GM19328 (cell line): ENCODE results near the gene GLTP.
A peak's percentile ranks its signal among the peaks of the same experiment; 100 is the strongest.
"Not testable (repeated sequence)": the region's sequence is repeated elsewhere in the genome, so short reads cannot be mapped to it uniquely, and the experiment has no call there.

ENCODE experiments used
- ATAC-seq: cut with Tn5 transposase; IDR thresholded peaks from one replicate; pipeline ENCODE4 v1.9.1; 2021; ENCODE audit warnings: mild to moderate bottlenecking, moderate library complexity; ENCODE audit not compliant: unreplicated experiment

GLTP gene

DNA sequence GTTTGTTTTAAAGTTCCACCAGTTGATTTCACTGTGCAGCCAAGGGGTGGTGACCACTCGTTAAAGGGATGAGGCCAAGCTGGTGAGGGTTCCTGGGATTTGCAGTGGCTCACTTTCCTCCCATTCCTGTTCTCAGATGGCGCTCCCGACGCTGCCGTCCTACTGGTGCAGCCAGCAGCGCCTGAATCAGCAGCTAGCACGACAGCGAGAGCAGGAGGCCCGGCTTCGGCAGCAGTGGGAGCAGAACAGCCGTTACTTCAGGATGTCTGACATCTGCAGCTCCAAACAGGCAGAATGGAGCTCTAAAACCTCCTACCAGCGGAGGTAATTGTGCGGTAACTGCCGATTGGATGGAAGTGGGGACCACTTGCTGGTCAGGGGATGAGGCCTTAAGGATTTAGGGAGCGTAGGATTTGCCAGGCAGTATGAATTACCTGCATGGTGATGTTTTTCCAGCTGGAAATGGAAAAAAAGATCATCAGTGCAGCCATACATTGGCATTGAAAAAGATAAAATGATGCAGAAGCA is 22.6 kb upstream of the GLTP start:
- no peak for ATAC-seq

DNA sequence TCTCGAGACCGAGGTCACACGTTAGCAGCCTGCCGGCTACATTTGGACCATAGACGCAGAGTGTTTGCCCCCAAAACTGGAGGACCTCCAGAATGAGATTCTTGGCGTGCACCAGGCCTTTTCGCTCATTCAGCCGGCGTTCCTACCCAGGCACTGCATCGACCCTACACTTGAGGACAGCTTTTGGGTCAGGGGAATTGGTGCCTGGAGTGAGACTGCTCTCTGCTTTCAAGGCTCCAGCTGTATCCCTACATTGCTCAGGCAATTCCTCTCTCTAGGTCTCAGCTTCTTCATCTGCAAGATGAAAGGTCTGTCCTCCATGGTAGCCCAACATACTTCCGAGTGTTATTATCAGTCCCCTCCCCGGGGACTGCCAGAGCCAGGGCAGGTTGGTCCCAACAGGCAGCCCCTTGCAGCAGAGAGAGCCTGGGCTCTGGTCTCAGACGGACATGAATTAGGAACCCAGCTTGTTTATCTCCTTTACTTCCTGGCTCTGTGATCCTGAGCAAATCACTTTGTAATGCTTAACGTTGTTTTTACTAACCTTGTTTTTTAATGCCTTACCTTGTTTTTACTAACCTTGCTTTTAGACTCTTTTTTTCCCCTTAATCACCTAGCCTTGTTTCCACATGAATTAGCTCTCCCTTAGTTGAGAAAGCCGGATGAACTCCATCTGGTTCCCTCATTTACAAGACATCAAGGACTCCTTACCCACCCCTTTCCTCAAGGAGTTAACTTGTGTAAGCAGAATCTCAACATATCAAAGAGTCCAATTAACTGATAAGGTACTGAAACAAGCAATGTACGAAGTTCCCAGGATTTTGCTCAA is 20.6 kb upstream of the GLTP start:
- ATAC-seq, result peak; percentile 8

DNA sequence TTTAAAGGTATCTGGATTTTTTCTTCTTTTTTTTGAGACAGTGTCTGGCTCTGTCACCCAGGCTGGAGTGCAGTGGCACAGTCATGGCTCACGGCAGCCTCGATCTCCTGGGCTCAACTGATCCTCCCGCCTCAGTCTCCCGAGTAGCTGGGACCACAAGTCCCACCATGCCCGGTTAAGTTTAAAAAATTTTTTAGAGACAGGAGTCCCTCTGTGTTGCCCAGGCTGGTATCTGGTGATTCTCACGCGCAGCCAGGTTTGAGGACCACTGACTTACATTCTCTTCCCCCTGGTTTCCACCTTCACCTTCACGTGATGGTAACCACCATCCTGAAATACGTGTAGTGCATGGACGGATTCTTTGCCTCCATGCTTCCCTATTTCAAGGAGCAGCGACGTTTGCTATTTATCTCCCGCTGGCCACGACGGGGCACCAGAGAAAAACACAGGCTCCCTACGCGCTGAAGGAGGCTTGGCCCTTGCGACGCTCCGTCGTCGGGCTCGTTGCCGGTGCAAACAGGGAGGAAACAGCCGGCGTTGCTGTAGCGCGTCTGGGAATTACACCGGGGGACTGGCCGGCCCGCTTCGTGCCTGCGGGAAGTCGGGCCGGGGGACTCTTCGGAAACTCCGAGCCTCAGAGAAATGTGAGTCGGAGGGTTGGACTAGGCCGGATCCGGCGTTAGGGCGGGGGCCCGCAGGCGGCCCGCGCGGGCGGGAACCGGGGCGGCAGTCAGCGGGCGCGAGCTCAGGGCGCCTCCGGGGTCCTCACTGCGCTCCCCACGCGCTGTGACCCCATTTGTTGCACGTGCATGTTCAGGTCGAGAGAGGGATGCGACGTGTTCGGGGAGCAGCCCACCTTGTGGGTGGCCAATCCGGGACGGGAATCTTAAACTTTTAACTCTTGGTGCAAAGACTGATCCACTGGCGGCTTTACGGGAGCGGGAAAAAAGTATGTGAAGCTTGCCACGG is 19.7 kb upstream of the GLTP start, which contains the start of gene TCHP:
TCHP (plus strand) TSS at position 492 of the 969 bp plus-strand sequence. CDS start 2,753 bp downstream, outside the sequence.
- peak; percentile 69 for ATAC-seq

DNA sequence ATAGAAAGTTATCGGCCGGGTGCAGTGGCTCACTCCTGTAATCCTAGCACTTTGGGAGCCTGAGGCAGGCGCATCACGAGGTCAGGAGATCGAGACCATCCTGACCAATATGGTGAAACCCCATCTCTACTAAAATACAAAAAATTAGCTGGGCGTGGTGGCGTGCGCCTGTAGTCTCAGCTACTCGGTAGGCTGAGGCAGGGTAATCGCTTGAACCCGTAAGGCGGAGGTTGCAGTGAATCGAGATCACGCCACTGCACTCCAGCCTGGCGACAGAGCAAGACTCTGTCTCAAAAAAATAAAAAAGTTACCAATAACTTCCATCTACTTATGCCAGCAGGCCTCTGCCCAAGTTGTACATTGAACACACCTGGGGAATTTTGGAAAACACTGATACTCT is 19.0 kb upstream of the GLTP start:
- ATAC-seq, result not testable (repeated sequence)

DNA sequence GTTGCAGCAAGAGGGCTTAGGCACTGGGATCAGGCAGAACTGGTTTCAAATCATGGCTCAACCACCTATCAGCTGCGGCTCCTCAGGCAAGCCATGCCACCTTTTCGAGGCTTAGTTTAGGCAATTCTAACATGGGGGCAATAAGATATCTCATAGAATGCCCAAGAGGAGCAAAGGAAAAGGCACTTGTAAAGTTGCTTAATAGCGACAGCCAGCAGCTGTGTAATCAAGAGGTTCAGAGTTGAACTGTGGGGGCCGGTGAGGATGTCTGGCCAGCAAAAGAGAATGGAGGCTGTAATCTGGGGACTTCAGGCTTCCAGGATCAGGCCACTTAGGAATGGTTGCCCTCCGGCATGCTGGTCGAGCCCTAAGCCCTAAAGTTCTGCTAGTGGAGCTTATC is 16.7 kb upstream of the GLTP start:
- no peak for ATAC-seq

DNA sequence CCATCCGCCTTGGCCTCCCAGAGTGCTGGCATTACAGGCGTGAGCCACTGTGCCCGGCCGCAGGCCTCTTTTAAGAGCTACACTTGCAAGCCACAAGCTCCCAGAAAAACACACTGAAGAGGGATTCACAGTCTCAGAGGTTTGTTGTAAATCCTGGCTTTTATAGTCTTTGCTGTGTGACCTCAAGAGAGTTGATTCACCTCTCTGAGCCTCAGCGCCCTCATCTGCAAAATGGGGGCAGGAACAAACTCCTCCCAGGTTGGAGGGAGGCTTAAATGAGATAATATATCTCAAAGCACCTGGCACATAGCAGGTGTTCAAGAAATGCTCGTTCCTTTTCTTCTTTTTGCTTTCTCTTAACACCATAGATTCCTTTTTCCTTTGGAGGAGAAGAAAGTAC is 15.8 kb upstream of the GLTP start:
- ATAC-seq, result no peak

DNA sequence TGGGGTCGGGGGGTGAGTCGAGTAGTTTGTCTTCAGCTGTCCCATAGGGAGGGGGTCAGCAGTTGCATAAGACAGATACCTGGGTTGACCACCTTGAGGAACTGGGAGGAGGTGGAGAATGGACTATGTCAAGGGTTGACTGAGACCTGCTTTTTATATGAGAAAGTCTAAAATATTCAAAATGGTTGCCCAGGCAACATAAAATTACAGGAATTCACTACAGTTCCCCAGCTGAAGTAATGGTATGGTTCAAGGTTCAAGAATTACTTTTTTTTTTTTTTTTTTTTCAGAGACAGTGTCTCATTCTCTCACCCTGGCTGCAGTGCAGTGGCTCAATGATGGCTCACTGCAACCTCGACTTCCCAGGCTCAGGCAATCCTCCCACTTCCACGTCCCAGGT is 14.6 kb upstream of the GLTP start:
- no peak for ATAC-seq

DNA sequence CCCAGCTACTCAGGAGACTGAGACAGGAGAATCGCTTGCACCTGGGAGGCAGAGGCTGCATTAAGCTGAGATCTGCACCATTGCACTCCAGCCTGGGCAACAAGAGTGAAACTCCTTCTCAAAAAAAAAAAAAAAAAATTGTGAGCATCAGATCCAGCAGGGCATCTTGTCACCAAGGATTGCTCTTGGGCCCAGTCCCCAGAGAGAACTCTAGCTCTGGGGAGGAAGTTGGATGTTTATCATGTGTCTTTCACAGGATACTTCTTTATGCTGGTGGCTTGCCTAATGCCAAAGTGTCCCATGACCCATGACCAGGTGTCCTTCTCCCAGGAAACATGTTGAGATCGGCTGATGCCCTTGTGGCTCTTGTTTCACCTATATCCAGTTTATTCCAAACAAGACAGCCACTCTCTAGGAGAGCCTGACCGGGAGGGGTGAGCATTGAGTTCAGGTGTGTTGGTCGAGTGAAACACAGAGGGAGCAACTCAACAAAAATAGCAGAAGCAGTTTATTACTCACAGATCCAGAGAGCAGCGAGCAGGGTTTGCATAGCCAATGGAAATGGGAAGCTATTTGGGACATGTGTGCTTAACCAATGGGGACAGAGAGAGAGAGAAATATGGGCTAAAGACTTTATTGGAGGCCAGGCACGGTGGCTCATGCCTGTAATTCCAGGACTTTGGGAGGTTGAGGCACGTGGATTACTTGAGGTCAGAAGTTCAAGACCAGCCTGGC is 13.1 kb upstream of the GLTP start:
- no peak for ATAC-seq

DNA sequence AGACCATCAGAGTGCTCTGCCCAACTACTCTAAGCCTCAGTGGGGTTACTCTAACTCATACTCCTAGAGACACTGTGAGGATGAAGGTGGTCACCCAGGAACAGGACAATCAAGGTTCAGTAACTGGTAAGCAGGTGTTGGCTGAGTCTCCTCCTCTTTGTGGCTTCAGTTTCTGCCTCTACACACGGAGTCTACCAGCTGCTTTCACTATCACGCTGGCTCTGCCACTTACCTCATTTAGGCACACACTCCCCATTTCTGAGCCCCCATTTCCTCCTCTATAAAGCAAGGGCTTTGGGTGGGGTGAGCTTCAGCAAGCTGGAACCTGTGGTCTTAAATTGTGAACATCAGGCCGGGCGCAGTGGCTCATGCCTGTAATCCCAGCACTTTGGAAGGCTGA is 12.4 kb upstream of the GLTP start:
- ATAC-seq, result no peak

DNA sequence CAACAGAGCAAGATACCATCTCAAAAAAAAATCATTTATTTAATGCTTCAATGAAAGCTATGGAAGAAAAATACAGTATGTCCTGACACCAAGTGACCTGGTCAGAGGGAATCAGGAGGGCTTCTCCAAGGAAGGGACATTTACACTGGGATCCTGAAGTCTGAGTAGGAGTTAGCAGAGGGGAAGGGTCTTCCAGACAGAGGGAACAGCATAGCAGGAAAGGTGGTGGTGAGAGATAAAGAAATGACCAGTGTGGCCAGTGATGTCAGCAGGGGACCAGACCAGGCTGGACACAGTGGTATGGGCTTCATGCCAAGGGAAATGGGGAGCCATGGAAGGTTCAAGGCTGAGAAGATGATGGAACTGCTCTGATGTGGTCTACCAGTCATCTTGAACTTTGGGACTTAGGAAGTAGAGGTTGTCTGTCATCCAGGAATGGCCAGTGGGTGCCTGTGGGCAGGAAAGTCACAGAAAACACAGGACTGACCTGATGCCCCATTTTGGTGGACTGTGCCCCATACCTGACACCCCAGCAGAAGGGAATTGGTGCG is 11.9 kb upstream of the GLTP start:
- no peak for ATAC-seq

DNA sequence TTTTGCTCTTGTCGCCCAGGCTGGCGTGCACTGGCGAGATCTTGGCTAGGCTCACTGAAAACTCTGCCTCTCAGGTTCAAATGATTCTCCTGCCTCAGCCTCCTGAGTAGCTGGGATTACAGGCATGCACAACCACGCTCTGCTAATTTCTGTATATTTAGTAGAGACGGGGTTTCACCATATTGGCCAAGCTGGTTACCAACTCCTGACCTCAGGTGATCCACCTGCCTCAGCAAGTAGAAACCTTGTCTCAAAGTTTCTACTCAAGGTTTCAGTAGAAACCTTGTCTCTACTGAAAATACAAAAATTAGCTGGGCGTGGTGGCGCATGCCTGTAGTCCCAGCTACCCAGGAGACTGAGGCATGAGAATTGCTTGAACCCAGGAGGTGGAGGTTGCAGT is 11.4 kb upstream of the GLTP start:
- ATAC-seq, result not testable (repeated sequence)

DNA sequence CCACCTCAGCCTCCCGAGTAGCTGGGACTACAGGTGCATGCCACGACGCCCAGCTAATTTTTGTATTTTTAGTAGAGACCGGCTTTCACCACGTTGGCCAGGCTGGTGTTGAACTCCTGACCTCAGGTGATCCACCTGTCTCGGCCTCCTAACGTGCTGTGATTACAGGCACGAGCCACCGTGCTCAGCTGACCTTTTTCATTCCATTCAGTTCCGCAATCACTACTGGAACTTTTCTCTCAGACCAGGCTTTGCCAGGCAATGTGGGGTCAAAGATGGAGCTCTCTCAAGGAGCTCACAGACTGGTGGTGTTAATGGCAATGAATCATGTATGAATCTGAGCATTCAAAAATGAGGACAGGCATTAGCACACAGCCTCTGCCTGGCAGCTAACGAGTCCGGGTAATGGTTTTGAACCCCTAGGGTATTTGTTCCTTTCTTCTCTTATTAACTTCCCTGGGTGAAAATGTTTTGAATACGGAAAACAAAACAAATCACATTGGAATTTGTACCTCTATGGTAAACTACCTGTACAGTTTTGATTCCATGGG is 10.4 kb upstream of the GLTP start:
- ATAC-seq, result no peak

DNA sequence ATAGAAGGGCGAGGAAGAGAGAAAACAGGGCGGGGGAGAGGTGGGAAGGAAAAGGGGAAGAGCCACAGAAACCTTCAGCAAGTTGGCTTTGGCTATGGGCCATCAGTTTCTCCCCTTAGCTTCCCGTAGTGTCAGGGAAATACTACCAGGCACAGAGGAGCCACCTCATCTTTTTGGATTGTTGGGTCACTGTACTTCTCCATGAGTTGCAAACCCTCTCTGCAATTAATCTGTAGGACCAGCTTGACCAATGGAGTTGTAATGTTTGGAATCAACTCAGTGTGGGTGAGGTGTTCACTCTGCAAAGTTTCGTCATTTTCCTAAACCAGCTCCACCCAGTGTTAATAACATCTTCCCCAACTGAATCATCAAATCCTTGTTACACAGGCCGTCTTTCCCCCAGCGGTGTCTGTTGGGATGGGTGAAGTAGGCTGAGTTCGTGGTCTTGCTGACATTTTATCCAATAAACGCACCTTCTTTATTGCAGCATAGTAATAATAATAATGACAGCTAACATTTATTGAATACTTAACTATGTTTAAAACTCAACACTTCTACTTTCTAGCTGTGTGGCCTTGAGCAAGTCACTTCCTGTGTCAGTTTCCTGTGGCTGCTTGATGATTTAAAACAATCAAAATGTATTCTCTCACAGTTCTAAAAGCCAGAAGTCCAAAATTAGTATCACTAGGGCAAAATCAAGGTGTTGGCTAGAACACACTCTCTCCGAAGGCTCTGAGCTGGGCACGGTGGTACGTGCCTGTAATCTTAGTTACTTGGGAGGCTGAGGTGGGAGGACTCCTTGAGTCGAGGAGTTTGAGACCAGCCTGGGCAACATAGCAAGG is 8.1 kb upstream of the GLTP start:
- ATAC-seq, result no peak

DNA sequence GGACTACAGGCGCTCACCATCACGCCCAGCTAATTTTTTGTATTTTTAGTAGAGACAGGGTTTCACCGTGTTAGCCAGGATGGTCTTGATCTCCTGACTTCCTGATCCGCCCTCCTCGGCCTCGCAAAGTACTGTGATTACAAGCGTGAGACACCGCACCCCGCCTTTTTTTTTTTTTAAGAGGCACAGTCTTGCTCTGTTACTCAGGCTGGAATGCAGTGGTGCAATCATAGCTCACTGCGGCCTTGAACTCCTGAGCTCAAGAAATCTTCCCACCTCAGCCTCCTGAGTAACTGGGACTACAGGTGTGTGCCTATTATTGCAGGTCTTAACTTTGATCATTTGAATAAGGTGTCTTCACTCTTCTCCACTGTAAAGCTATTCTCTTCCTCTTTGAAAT is 5.3 kb upstream of the GLTP start:
- no peak for ATAC-seq

DNA sequence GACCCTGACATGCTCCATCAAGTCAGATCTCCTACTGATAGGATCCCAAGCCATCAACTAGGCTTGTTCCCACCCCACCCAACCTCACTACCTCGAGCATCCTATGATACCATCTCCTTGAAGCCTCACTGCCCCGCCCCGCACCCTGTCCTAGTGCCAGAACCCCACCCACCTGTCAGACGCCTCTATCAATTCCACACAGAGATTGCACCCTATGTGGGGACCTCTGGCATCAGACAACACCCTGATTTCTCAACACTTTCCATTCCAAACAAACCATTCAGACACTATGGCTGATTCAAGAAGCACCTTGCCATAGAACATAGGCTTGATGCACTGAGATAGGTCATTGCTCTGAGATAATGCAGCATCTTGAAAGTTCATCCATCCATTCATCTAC is 3.1 kb upstream of the GLTP start:
- ATAC-seq, result no peak

DNA sequence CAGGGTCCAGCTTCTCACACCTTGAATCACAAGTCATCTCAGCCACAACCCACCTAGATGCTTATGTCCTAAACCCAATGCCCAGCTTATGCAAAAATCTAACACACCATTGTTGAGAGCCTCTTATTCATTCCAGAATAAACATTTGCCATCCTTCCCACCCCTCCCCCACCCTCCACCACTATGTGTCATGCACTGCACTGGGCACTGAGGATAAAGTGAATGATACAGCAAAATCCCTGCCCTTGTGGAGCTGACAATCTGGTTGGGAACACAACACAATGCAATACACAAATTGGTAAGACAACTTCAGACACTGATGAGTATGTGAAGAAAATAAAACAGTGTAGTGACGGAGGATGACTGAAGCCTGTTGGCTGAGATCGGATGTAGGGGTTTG is 1.4 kb upstream of the GLTP start:
- ATAC-seq, result no peak

DNA sequence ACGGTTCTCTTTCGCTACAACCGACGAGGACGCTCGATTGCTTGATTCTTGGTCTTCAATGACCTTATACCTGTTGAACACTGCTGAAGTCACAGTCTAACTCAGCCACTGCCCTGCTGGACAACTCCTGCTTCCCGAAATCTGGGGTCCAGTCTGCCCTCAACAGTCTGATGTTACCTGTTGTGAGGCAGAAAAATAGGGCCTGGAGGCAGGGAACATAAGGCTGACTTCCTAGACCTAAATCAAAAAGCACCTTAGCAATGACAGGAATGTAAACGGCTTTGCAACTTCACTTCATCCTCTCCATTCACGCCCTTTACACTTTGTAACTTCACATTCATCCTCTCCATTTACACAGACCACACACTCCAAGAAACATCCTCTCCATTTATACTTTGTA is 597 bp upstream of the GLTP start:
- ATAC-seq, result no peak

DNA sequence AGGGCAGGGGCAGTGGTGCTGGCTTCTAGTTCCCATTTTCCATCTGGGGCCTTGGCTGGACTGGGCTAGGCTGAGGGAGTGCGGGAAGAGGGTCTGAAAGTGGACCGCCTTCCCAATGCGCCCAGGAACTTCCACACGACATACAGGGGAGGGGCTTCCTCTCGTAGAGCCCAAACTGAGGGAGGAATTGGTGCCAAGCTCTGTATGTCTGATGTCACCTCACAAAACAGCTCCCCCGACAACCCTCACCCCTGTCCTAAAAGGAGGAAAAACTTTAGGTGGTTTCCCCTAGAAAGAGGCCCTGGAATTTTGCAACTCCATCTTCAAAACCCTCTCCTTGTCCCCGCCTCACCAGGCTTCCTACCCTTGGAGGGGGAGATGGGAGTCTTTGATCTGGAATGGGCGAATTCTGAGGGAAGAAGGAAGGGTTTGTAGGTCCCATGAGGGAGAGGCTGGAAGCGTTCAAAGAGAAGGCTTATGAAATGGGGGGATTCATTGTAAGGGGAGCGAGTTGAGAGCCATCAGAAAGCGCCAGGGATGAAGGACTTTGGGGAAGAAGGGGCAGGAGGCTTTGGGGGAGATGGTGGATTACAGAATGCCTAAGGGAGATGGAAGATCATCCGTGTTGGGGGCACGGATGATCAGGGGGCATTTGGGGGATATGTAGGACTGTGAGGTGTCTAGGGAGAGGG is 844 bp downstream of the GLTP start:
- ATAC-seq, result no peak

DNA sequence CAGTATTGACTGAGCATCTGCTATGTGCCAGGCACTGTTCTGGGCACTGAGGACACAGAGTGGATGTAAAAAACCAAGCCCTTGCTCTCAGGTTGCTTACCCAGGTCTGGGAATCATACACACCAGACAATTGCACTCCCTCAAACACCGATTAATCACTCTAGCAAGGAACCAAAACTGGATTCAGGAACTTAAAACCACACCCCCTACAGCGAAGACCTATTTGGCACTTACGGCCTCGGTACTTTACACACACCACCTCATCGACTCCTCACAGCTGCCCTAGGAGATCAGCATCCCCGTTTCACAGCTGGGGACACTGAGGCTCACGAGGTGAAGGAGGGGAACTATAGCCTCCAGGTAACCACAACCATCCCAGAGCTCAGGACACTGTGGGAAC is 1.6 kb downstream of the GLTP start:
- ATAC-seq, result no peak
